ENCODE results near the gene CKAP2L. TPM values are rescaled to one million over a fixed set of nuclear protein-coding genes. Genes with fewer than 3 reads are reported as not detected.

The CKAP2L gene
- total and polyA plus RNA-seq, 9 donors, result 0.11 to 1.4 (median 0.15) TPM; not detected in 3

- H3K9me3 ChIP-seq, result no peaks in the 10 kb centered on the region
- 82 to 86% (median 82%) methylated on average over 2 of the region's 2 CpGs for WGBS, 3 donors
- H3K4me3 ChIP-seq, result no peak overlapping the region
- H3K27ac ChIP-seq, result no peak overlapping the region
- DNase-seq, result no peak
- H3K36me3 ChIP-seq, result no peaks in the 10 kb centered on the region
- TF ChIP-seq POLR2A (IDR thresholded peaks at IDR 0.05) (no peak), EP300 (IDR thresholded peaks at IDR 0.05) (no peak), CTCF (IDR thresholded peaks at IDR 0.05) (no peak)
- H3K27me3 ChIP-seq, result no peaks in the 10 kb centered on the region
- intact Hi-C loops (cut with DNase I), result no loop called here
- H3K4me1 ChIP-seq (ENCODE audit: insufficient read depth), result no peaks in the 10 kb centered on the region
These were observed 5.7 kb downstream of the CKAP2L start for GRCh38 chr2:112758711-112759110.

GRCh38 chr2:112757265-112757664 lies 7.1 kb downstream of the CKAP2L start:
- H3K4me1 ChIP-seq (ENCODE audit: insufficient read depth), result no peaks in the 10 kb centered on the region
- H3K4me3 ChIP-seq, result no peak overlapping the region
- H3K9me3 ChIP-seq, result no peaks in the 10 kb centered on the region
- TF ChIP-seq POLR2A (IDR thresholded peaks at IDR 0.05) (no peak), CTCF (IDR thresholded peaks at IDR 0.05) (no peak), EP300 (IDR thresholded peaks at IDR 0.05) (no peak)
- H3K27me3 ChIP-seq, result no peaks in the 10 kb centered on the region
- H3K27ac ChIP-seq, result no peak overlapping the region
- intact Hi-C loops (cut with DNase I), result no loop called here
- DNase-seq, result no peak
- H3K36me3 ChIP-seq, result no peaks in the 10 kb centered on the region
- WGBS, 3 donors, result 94 to 100% (median 97%) methylated on average over 3 of the region's 3 CpGs

- no peaks in the 10 kb centered on the region for H3K9me3 ChIP-seq
- 92 to 97% (median 97%) methylated on average over 3 of the region's 3 CpGs for WGBS, 3 donors
- DNase-seq, result no peak
- no peaks in the 10 kb centered on the region for H3K27me3 ChIP-seq
- no peaks in the 10 kb centered on the region for H3K4me1 ChIP-seq (ENCODE audit: insufficient read depth)
- no peaks in the 10 kb centered on the region for H3K36me3 ChIP-seq
- no peak overlapping the region for H3K4me3 ChIP-seq
- intact Hi-C loops (cut with DNase I), result no loop called here
- no peak for TF ChIP-seq CTCF (IDR thresholded peaks at IDR 0.05)
- no peak for TF ChIP-seq EP300 (IDR thresholded peaks at IDR 0.05)
- TF ChIP-seq POLR2A (IDR thresholded peaks at IDR 0.05), result no peak
- H3K27ac ChIP-seq, result no peak overlapping the region
These were observed 8.2 kb downstream of the CKAP2L start for GRCh38 chr2:112756207-112756606.

- Histone ChIP-seq H3K27ac (no peak overlapping the region), H3K4me3 (no peak overlapping the region), H3K9me3 (no peaks in the 10 kb centered on the region), H3K27me3 (no peaks in the 10 kb centered on the region), H3K4me1 (ENCODE audit: insufficient read depth) (no peaks in the 10 kb centered on the region), H3K36me3 (no peaks in the 10 kb centered on the region)
- TF ChIP-seq EP300 (IDR thresholded peaks at IDR 0.05) (no peak), CTCF (IDR thresholded peaks at IDR 0.05) (no peak), POLR2A (IDR thresholded peaks at IDR 0.05) (no peak)
- WGBS, 3 donors, result 90 to 94% (median 94%) methylated on average over 4 of the region's 4 CpGs
- intact Hi-C loops (cut with DNase I), result no loop called here
- DNase-seq, result no peak
These were observed 9.0 kb downstream of the CKAP2L start for GRCh38 chr2:112755444-112755843.

GRCh38 chr2:112754564-112754963 lies 9.8 kb downstream of the CKAP2L start:
- TF ChIP-seq EP300 (IDR thresholded peaks at IDR 0.05) (no peak), CTCF (IDR thresholded peaks at IDR 0.05) (no peak), POLR2A (IDR thresholded peaks at IDR 0.05) (no peak)
- intact Hi-C loops (cut with DNase I), result no loop called here
- no peaks in the 10 kb centered on the region for H3K4me1 ChIP-seq (ENCODE audit: insufficient read depth)
- no peak overlapping the region for H3K27ac ChIP-seq
- 94 to 100% (median 97%) methylated on average over 1 of the region's 1 CpG for WGBS, 3 donors
- H3K36me3 ChIP-seq, result no peaks in the 10 kb centered on the region
- H3K27me3 ChIP-seq, result no peaks in the 10 kb centered on the region
- DNase-seq, result no peak
- H3K9me3 ChIP-seq, result no peaks in the 10 kb centered on the region
- H3K4me3 ChIP-seq, result no peak overlapping the region
